HT1080 (cell line): ENCODE data around the gene KPNA2. TPM values are rescaled to one million over a fixed set of nuclear protein-coding genes. Genes with fewer than 3 reads are reported as not detected.
"Not testable (repeated sequence)": the region's sequence is repeated elsewhere in the genome, so short reads cannot be mapped to it uniquely, and the experiment has no call there.

Experiments used
- DNase-seq: peaks from one replicate; pipeline ENCODE4 v3.0.0-alpha.2; 2015; ENCODE audit warnings: low read depth
- total RNA-seq: library from RNA; depleted of rRNA; stranded (reverse); fragments of >200 nt; shearing (Covaris generic); gene quantifications from 2 replicates; pipeline ENCODE4 v1.2.3, GENCODE V29; 2014

The KPNA2 gene
- total RNA-seq, 1 experiment from 2014 or later = 347 TPM

- no peak for DNase-seq
Observed at GRCh38 chr17:68054296-68054900, 18.9 kb downstream of the KPNA2 start.

DNA sequence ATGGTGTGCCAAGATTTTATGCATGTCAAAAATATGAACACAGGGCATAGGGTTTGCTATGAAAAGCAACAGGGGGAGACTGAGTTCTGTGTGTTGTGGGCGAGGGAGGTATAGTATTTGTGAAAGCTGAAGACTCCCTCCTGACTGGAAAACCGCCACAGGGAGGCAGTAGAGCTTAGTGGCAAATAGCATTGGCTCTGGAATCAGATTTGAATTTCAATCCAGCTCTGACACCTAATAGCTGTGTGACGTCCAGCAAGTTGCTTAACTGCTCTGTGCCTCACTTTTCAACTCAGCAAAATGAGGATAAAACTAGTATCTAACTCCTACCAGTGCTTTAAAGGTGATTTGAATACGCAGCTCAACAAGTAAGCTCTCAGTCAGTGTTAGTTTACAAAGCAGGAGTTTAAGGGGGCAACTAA, 22.0 kb downstream of the KPNA2 start:
- DNase-seq = peak; percentile 42

DNA sequence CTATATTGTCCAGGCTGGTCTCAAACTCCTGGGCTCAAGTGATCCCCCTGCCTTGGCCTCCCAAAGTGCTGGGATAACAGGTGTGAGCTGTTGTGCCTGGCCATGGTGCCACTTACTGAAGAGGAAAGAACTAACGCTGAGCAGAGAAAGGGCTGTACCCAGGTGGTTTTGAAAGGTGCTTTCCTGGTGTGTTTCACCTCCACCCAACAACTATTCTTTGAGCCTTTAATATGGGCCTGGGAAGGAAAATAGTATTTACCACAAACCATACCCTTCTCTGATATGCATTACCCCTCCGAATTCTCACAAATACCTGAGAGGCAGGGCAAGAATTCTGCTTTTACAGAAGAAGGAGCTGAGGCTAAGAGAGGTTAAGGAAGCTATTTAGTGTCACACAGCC, 24.8 kb downstream of the KPNA2 start:
- DNase-seq = no peak

- peak; percentile 37 for DNase-seq
Observed at GRCh38 chr17:68061512-68062313, 26.2 kb downstream of the KPNA2 start.

DNA sequence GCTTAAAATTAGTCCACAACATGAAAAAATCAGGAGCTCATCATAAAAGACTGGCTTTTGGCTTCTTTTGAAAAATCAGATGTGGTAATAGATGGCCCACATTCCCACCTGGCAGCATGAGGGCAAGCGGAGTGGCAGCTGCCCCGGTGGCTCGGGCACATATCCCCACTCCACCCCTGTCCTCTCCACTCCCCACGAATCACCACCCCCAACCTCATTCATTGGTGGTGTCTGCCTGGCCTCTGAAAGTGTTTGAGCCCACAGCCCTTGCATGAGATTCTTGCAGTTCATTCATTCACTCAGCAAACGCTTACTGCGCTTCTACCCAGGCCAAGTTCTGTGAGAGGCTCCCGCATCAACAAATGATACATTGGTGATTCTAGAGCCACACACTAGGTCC, 29.8 kb downstream of the KPNA2 start:
- DNase-seq = not testable (repeated sequence)

GRCh38 chr17:68068512-68068911, 33.0 kb downstream of the KPNA2 start:
- DNase-seq = not testable (repeated sequence)

DNA sequence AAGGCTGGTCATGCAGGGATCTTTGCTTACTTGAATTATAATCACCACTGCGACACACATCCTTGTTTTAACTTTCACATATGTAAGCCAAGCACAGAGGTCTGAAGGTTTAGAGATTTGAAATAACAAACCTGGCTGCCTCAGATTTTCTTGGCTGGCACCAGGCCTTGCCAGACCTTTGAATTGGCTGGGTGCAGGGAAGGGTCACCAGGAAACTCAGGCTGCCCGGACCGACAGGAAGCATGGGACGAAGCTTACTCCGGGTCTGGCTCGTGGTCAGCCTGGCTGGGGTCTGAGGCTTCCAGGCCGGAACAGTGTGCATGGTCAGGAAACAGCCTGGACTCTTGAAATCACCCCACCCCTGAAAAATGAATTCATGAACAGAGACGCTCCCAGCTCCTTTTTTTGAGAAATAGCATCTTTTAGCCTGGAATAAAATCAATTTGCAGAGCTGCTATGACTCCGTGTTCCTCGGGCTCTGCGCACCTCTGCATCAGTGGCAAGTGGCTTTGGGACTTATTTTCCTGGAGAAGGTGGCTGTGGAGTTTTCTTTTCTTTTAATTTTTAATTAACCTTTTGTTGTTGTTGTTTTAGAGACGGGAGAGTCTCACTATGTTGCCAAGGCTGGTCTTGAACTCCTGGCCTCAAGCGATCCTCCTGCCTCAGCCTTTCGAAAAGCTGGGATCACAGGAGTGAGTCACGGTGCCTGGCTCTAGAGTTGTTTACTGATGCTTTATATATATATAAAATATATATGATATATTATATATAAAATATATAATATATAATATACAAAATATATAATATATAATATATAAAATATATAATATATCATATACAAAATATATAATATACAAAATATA, 35.3 kb downstream of the KPNA2 start:
- not testable (repeated sequence) for DNase-seq

DNA sequence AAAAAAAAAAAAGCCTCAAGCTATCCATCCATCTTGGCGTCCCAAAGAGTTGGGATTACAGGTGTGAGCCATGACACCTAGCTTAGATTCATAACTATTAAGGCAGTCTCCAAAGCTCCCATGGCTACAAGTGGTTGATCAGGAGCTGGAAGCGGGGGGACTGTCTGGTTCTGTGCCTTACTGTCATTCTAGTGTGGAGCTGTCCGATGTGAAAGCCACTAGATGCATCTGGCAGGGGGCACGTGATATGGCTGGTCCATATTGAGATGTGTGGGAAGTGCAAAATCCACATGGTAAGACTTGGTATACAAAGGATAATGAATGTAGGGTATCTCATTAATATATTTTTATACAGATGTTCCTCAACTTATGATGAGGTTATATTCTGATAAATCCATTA, 38.7 kb downstream of the KPNA2 start:
- no peak for DNase-seq

- not testable (repeated sequence) for DNase-seq
Observed at GRCh38 chr17:68075953-68076607, 40.5 kb downstream of the KPNA2 start.

- DNase-seq = not testable (repeated sequence)
Observed at GRCh38 chr17:68077498-68077897, 42.0 kb downstream of the KPNA2 start.

DNA sequence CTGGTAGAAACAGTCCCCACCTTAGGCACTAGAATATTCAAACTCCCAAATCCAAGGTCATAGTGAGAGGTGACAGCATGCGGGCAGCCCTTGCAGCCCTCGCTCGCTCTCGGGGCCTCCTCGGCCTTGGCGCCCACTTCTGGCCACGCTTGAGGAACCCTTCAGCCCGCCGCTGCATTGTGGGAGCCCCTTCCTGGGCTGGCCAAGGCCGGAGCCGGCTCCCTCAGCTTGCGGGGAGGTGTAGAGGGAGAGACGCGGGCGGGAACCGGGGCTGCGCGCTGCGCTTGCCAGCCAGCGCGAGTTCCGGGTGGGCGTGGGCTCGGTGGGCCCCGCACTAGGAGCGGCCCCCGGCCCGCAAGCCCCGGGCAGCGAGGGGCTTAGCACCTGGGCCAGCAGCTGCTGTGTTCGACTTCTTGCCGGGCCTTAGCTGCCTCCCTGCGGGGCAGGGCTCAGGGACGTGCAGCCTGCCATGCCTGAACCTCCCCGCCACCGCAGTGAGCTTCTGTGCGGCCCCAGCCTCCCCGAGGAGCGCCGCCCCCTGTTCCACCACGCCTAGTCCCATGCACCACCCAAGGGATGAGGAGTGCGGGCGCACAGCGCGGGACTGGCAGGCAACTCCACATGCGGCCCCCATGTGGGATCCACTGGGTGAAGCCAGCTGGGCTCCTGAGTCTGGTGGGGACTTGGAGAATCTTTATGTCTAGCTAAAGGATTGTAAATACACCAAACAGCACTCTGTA, 45.0 kb downstream of the KPNA2 start:
- no peak for DNase-seq

- not testable (repeated sequence) for DNase-seq
Observed at GRCh38 chr17:68081305-68082265, 46.0 kb downstream of the KPNA2 start.

- no peak for DNase-seq
Observed at GRCh38 chr17:68085771-68086381, 50.3 kb downstream of the KPNA2 start.

GRCh38 chr17:68086666-68087065, 51.1 kb downstream of the KPNA2 start:
- not testable (repeated sequence) for DNase-seq

- not testable (repeated sequence) for DNase-seq
Observed at GRCh38 chr17:68087131-68087623, 51.6 kb downstream of the KPNA2 start.

DNA sequence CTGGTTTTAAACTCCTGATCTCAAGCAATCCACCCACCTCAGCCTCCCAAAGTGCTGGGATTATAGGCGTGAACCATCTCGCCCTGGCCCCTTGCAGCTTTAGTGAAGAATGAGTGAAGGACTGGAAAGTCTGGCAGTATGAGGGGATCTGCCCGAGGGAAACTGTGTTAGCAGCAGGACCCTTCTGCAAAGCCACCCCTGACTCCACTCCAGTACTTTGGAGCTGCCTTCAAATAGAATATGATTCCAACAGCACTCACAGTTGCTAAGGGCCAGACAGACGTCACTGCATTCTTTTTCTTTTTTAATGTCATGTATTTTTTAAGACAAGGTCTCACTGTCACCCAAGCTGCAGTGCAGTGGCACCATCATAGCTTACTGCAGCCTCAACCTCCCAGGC, 52.3 kb downstream of the KPNA2 start:
- no peak for DNase-seq

DNA sequence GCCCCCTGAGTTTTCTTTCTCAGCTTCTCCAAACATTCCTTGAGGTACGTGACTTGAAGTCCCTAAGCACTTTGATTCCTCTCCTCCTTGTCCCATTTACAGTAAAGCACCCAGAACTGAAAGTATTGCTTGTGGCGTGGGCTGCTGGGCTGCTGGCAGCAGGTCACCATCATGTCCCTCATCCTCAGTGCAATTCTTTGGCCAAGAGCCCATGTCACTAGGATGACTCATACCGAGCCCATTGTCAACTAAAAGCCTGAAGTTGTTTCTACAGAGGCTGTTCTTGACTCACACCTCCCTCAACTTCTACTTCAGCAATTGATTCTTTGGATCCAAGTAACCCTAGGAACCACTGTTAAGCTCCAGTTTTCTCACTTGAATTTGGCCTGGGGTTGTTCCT, 54.3 kb downstream of the KPNA2 start:
- peak; percentile 41 for DNase-seq

DNA sequence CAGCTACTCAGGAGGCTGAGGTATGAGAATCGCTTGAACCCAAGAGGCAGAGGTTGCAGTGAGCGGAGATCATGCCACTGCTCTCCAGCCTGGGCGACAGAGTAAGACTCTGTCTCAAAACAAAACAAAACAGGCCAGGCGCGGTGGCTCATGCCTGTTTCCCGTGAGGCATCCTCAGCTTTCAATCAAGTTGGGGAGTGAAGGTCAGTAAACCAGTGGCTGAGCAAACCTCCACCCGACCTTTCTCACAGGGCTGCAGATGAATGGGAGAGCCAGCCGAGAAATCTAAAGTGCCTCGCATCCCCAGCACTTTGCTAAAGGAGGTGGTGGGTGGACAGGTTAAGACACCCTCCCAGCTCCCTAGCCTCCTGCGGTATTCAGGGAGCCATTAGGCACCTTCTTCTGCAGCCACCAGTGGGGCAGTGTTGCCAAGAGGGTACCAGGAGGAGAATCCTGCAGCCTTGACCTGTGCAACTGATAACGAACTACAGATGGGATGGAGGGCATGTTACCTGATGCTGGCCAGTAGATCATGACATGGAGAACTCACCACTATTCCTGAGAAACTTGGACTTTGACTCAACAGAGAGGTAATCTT, 59.0 kb downstream of the KPNA2 start:
- DNase-seq = no peak
